Inferior parietal cortex (tissue), 1 donor: ENCODE measurements around the gene PCDHA8.
"Not testable (repeated sequence)": the region's sequence is repeated elsewhere in the genome, so short reads cannot be mapped to it uniquely, and the experiment has no call there.

Experiments used
- DNase-seq: peaks from one replicate; pipeline ENCODE4 v3.0.0-alpha.2; 2016; ENCODE audit errors: extremely low spot score

The PCDHA8 gene

GRCh38 chr5:140829511-140830501 lies 11.2 kb upstream of the PCDHA8 start:
- not testable (repeated sequence) for DNase-seq

- DNase-seq: peak; percentile 30
Observed at GRCh38 chr5:140833993-140834392, 7.0 kb upstream of the PCDHA8 start, which contains the start of gene PCDHA7. Gene PCDHA7 (plus strand): TSS chr5:140834269. CDS start chr5:140834384, 115 bp downstream.

GRCh38 chr5:140834439-140835008 lies 6.5 kb upstream of the PCDHA8 start:
- not testable (repeated sequence) for DNase-seq

- no peak for DNase-seq
Observed at GRCh38 chr5:140835622-140836510, 5.1 kb upstream of the PCDHA8 start.

GRCh38 chr5:140842798-140843733 lies 2.1 kb downstream of the PCDHA8 start:
- no peak for DNase-seq

- DNase-seq: not testable (repeated sequence)
Observed at GRCh38 chr5:140848139-140849102, 7.4 kb downstream of the PCDHA8 start, which contains the start of gene PCDHA9. Gene PCDHA9 (plus strand): TSS chr5:140848382. CDS start chr5:140848496, 114 bp downstream.

- not testable (repeated sequence) for DNase-seq
Observed at GRCh38 chr5:140849831-140850634, 9.0 kb downstream of the PCDHA8 start.

- DNase-seq: peak; percentile 22
Observed at GRCh38 chr5:140855772-140856674, 15.0 kb downstream of the PCDHA8 start, which contains the start of gene PCDHA10. Gene PCDHA10 (plus strand): TSS chr5:140855897. CDS start chr5:140856049, 152 bp downstream.

GRCh38 chr5:140857177-140857986 lies 16.4 kb downstream of the PCDHA8 start:
- no peak for DNase-seq

GRCh38 chr5:140857987-140858240 lies 16.9 kb downstream of the PCDHA8 start:
- no peak for DNase-seq

GRCh38 chr5:140862441-140863295 lies 21.7 kb downstream of the PCDHA8 start:
- DNase-seq: no peak

GRCh38 chr5:140868721-140869554 lies 28.0 kb downstream of the PCDHA8 start, which contains the start of gene PCDHA11:
Gene PCDHA11 (plus strand): TSS chr5:140868957. CDS start chr5:140869104, 147 bp downstream.
- DNase-seq: peak; percentile 62

- peak; percentile 55 for DNase-seq
Observed at GRCh38 chr5:140869555-140869886, 28.5 kb downstream of the PCDHA8 start.
